UCSD-AML1 (cell line): ENCODE measurements around the gene CHRDL2.
"Not testable (repeated sequence)": the region's sequence is repeated elsewhere in the genome, so short reads cannot be mapped to it uniquely, and the experiment has no call there.

Experiments
- DNase-seq: peaks from one replicate; lab custom pipeline; 2025; ENCODE audit not compliant: unreplicated experiment; lab: John Stamatoyannopoulos, UW

CHRDL2 gene

DNA sequence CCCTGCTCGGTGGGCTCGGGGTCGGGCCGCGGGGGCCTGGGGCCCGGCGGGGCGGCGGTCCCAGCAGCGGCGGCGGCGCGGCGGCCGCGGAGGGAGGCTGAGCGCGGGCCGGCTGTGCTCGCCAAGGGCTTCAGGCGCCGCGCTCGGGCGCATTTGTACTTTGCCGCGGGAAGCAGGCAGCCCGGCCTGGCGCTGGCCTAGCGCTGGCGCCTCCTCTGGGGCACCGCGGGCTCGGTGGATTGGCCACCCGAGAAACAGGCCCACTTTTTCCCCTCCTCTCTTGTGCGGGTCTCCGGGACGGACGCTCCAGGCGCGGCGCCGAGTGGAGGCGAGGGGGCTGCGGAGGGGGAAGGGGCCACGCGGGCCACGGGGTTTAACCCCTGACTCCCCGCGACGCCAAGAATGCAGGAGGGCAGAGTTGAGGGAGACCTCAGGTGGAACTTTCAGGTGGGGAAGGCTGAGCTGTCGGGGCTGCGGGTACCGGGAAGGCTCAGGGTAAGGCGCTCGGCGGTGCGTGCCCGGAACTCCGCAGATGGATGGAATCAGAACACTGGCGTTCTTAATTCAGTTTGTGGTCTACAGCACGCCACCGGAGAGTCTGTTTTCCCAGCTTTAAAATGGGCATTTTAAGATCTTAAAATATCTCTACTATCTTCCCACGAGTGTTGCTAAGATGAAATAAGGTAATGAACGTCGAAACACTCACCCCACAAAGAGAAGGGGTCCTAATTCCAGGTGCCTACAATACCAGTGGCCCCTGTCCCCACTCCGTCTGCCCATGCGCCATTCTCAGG is at the start of gene CHRDL2:
TSS of gene CHRDL2 (minus strand) at position 126 of the 794 bp plus-strand sequence. CDS start 538 bp downstream, outside the sequence.
- peak; percentile 18 for DNase-seq

DNA sequence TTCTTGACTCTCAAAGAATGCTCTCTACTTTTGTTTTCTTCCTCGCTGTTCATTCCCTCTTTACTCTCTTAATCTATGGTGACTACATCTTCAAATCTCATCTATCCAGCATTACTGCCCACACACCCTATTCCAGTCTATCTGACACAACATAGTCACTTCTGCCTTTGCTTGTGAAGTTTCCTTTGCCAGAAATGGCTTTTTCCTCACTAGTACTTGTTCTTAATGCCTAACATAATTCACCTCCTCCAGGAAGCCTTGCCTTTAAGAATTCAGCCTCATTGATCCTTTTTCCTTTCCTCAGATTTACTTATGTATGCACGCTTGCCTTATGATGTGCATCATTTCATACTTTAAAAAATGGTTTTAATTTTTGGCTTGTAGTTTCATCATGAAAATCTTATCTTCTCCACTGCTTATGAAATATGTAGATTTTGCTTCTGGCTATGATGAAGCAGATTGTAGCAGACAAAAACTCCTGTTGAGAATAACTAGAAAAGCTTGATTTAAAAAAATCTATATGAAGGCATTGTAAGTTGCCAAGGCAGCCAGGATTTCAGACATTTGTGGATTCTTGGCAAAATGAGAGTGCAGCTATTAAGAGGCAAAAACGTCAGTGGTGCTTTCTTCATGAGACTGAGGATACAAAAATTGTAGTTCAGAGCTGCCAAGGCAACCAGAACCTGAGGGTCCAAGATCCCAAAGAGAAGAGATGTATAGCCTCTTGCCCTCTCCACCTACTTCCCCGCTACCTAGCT is 49.2 kb upstream of the CHRDL2 start:
- DNase-seq: no peak

DNA sequence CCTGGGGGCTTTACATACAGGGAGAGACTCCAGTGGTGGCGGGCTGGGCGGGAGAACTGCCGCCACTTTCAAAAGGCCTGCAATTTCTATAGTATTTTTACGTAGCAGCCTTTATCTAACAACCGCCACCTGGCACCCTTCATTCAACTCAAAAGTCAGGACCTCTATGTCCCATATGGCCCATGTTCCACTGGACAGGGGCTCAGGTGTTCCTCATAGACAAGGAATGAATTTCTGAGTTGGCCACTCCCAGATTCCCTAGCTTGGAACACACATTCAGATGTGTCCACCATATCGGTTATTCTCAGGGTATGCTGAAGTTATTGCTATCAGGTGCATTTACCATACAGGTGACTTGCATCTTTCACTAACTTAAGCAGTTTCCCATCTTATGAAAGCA is 47.4 kb upstream of the CHRDL2 start:
- no peak for DNase-seq

- no peak for DNase-seq
Measured at GRCh38 chr11:74777877-74778276, 46.7 kb upstream of the CHRDL2 start.

GRCh38 chr11:74777038-74777437 is 45.8 kb upstream of the CHRDL2 start:
- DNase-seq: no peak

- no peak for DNase-seq
Measured at GRCh38 chr11:74776546-74776945, 45.3 kb upstream of the CHRDL2 start.

- DNase-seq: no peak
Measured at GRCh38 chr11:74775762-74776161, 44.5 kb upstream of the CHRDL2 start.

DNA sequence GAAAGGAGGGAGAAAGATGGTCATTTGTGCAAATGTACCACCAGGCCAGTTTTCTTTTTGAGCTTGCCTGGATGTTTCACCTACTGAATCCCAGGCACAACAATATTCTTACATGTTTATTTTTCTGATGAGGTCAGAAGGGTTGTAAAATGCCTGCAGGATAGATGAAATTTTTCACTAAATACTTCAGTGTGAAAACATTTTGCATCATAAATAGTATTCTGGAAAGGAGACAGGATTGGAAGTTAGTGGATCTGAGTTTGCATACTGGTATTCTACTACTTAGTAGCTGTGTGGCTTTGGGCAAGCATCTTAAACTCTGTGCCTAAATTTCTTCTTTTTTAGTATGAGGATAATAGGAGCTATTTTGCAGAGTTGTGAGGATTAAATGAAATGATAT is 42.2 kb upstream of the CHRDL2 start:
- DNase-seq: no peak

DNA sequence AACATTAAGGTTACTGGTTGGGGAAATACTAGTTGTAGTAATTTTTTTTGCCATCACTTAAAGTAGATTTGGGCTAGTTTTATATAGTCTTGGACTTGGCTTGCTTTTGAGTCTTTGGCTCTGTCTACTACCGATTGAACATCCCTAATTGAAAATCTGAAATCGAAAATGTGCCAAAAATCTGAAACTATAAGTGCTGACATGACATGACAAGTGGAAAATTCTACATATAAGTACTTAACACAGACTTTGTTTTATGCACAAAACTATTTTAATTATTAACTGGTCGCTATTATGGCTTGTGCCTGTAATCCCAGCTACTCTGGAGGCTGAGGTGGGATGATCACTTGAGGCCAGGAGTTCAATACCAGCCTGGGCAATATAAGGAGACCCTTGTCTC is 39.9 kb upstream of the CHRDL2 start:
- DNase-seq: no peak

DNA sequence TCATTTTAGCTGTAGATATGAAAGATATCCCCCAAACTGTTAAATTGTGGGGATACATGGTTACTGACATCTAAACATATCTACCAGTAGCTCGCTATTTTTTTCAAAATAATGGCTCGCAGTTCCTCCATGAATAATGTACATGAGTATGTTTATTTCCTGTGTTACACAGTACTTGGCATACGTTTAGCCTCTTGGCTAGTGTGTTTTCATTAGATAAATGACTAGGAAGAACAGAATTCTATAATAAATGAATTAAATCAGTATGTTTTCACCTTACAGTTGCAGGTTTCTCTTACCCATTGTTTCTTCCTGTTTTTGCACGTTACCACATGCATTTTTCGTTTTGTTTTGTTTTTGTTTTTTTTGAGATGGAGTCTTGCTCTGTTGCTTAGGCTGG is 39.2 kb upstream of the CHRDL2 start:
- DNase-seq: no peak

GRCh38 chr11:74769055-74769707 is 38.0 kb upstream of the CHRDL2 start:
- DNase-seq: no peak

- DNase-seq: not testable (repeated sequence)
Measured at GRCh38 chr11:74768172-74768651, 37.0 kb upstream of the CHRDL2 start.

GRCh38 chr11:74766905-74767304 is 35.7 kb upstream of the CHRDL2 start:
- no peak for DNase-seq

DNA sequence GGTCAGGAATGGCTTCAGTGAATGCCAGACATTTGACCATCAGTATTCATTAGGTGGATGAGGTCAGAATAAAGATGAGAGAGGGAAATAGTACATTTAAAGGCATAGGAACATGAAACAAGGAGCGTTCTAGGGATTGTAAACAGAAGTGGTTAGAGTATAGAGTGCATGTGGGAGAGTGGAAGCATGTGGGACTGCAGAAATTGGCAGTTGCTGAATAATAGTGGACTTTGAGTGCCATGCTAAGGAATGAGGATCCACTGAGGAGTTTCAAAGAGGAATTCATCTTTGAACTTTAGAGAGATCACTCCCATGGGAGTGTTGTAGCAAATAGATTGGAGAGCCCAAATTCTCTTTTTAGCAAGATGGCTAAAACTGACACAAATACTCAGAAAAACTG is 25.3 kb upstream of the CHRDL2 start:
- no peak for DNase-seq

GRCh38 chr11:74755395-74755995 is 24.3 kb upstream of the CHRDL2 start:
- no peak for DNase-seq

GRCh38 chr11:74754507-74755252 is 23.5 kb upstream of the CHRDL2 start:
- no peak for DNase-seq

GRCh38 chr11:74751303-74751702 is 20.1 kb upstream of the CHRDL2 start:
- DNase-seq: no peak

DNA sequence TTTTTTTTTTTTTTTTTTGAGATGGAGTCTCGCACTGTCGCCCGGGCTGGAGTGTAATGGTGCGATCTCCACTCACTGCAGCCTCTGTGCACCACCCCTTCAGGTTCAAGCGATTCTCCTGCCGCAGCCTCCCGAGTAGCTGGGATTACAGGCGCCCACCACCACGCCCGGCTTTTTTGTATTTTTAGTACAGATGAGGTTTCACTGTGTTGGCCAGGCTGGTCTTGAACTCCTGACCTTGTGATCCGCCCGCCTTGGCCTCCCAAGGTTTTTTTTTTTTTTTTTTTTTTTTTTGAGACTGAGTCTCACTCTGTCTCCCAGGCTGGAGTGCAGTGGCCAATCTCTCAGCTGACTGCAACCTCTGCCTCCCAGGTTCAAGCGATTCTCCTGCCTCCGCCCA is 19.4 kb upstream of the CHRDL2 start:
- DNase-seq: not testable (repeated sequence)

DNA sequence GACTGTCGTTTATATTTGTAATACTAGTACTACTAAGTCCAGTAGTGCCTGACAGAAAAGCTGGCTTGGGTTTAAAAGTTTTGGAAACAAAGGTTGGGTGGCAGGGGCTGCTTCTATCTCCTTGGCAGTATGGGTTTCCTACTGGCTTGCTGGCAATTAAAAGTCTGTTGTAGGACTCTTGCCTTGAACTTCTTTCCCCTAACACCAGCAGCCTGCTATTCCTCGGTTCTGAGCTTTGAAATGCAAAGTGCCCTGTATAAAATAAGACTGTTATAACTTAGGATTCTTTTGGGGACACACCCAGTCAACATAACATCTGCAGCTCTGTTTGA is 18.7 kb upstream of the CHRDL2 start:
- DNase-seq: no peak

GRCh38 chr11:74749127-74749964 is 18.1 kb upstream of the CHRDL2 start:
- peak; percentile 72 for DNase-seq
